Caki2 (cell line): Measurements from ENCODE around the gene WDFY2. TPM values are rescaled to one million over a fixed set of nuclear protein-coding genes. Genes with fewer than 3 reads are reported as not detected.
"Not testable (repeated sequence)": the region's sequence is repeated elsewhere in the genome, so short reads cannot be mapped to it uniquely, and the experiment has no call there.

Source experiments
- DNase-seq: peaks from one replicate; pipeline ENCODE4 v3.0.0-alpha.2; 2015; ENCODE audit warnings: low read depth
- in situ Hi-C: cut with HindIII; loops from 2 replicates; pipeline ENCODE4 v1.10.0; 2016; ENCODE audit warnings: low sequenced_read_pairs, low pct_unique_long_range_greater_than_20kb, mixed read lengths
- total RNA-seq: library from RNA; depleted of rRNA; stranded (reverse); fragments of >200 nt; shearing (Covaris generic); gene quantifications from 2 replicates; pipeline ENCODE4 v1.2.3, GENCODE V29; 2014; ENCODE audit warnings: low replicate concordance

The WDFY2 gene
- total RNA-seq, 1 experiment from 2014 or later = 1.2 TPM

- in situ Hi-C loops = no loop called here
These were observed 24.1 kb upstream of the WDFY2 start for GRCh38 chr13:51559946-51560735.

GRCh38 chr13:51562011-51562671 is 22.1 kb upstream of the WDFY2 start:
- in situ Hi-C loops = no loop called here
- no peak for DNase-seq

More at GRCh38 chr13:51559946-51560735, 24.1 kb upstream of the WDFY2 start:
- DNase-seq = no peak

GRCh38 chr13:51564252-51564651 is 20.0 kb upstream of the WDFY2 start:
- no peak for DNase-seq
- in situ Hi-C loops = no loop called here

- no peak for DNase-seq
- in situ Hi-C loops = no loop called here
These were observed 19.6 kb upstream of the WDFY2 start for GRCh38 chr13:51564671-51565070.

GRCh38 chr13:51569001-51569400 is 15.3 kb upstream of the WDFY2 start:
- DNase-seq, in situ Hi-C loops: not testable (repeated sequence)

GRCh38 chr13:51576754-51577153 is 7.5 kb upstream of the WDFY2 start:
- in situ Hi-C loops = no loop called here
- DNase-seq = no peak

GRCh38 chr13:51577690-51578089 is 6.6 kb upstream of the WDFY2 start:
- no peak for DNase-seq
- in situ Hi-C loops = no loop called here

- in situ Hi-C loops = no loop called here
- no peak for DNase-seq
These were observed 4.6 kb upstream of the WDFY2 start for GRCh38 chr13:51579676-51580075.

- no peak for DNase-seq
- in situ Hi-C loops = no loop called here
These were observed 3.0 kb upstream of the WDFY2 start for GRCh38 chr13:51581148-51581820.

- in situ Hi-C loops = no loop called here
- DNase-seq = no peak
These were observed 790 bp upstream of the WDFY2 start for GRCh38 chr13:51583469-51583874.

GRCh38 chr13:51584731-51585672 is 740 bp downstream of the WDFY2 start:
- in situ Hi-C loops = no loop called here
- no peak for DNase-seq

- no peak for DNase-seq
- in situ Hi-C loops = no loop called here
These were observed 1.4 kb downstream of the WDFY2 start for GRCh38 chr13:51585696-51586095.

GRCh38 chr13:51587372-51587771 is 3.1 kb downstream of the WDFY2 start:
- no peak for DNase-seq
- in situ Hi-C loops = no loop called here

- DNase-seq = no peak
- in situ Hi-C loops = no loop called here
These were observed 4.2 kb downstream of the WDFY2 start for GRCh38 chr13:51588406-51588949.

GRCh38 chr13:51589793-51590192 is 5.5 kb downstream of the WDFY2 start:
- in situ Hi-C loops = no loop called here

GRCh38 chr13:51590231-51590970 is 6.1 kb downstream of the WDFY2 start:
- in situ Hi-C loops = no loop called here
- DNase-seq = no peak

More at GRCh38 chr13:51589793-51590192, 5.5 kb downstream of the WDFY2 start:
- no peak for DNase-seq

GRCh38 chr13:51590971-51591627 is 6.8 kb downstream of the WDFY2 start:
- DNase-seq = no peak
- in situ Hi-C loops = no loop called here
